Activated T-cell treated with anti-CD3 and anti-CD28 coated beads for 4 hours (primary cell): ENCODE measurements around the gene SHMT2.
A peak's percentile ranks its signal among the peaks of the same experiment; 100 is the strongest.
"Not testable (repeated sequence)": the region's sequence is repeated elsewhere in the genome, so short reads cannot be mapped to it uniquely, and the experiment has no call there.

Experiments used
- DNase-seq: peaks from one replicate; pipeline ENCODE4 v3.0.0-alpha.2; 2020

SHMT2 gene

GRCh38 chr12:57272337-57273151 lies 43.0 kb downstream of the SHMT2 start:
- no peak for DNase-seq

- DNase-seq: no peak
Observed at GRCh38 chr12:57273516-57273915, 44.0 kb downstream of the SHMT2 start.

- not testable (repeated sequence) for DNase-seq
Observed at GRCh38 chr12:57276233-57276632, 46.7 kb downstream of the SHMT2 start.

GRCh38 chr12:57276935-57277563 lies 47.5 kb downstream of the SHMT2 start:
- no peak for DNase-seq

GRCh38 chr12:57278465-57279381 lies 49.2 kb downstream of the SHMT2 start:
- no peak for DNase-seq

- DNase-seq: peak; percentile 66
Observed at GRCh38 chr12:57280211-57281062, 50.9 kb downstream of the SHMT2 start.

GRCh38 chr12:57282073-57282472 lies 52.6 kb downstream of the SHMT2 start:
- not testable (repeated sequence) for DNase-seq
